NOMO-1 treated with DMSO at 0.1 percent for 48 hours (cell line): ENCODE data around the gene CALR3.

ENCODE experiments used
- DNase-seq: peaks from one replicate; lab custom pipeline; 2025; ENCODE audit not compliant: unreplicated experiment; lab: John Stamatoyannopoulos, UW

Gene CALR3

DNA sequence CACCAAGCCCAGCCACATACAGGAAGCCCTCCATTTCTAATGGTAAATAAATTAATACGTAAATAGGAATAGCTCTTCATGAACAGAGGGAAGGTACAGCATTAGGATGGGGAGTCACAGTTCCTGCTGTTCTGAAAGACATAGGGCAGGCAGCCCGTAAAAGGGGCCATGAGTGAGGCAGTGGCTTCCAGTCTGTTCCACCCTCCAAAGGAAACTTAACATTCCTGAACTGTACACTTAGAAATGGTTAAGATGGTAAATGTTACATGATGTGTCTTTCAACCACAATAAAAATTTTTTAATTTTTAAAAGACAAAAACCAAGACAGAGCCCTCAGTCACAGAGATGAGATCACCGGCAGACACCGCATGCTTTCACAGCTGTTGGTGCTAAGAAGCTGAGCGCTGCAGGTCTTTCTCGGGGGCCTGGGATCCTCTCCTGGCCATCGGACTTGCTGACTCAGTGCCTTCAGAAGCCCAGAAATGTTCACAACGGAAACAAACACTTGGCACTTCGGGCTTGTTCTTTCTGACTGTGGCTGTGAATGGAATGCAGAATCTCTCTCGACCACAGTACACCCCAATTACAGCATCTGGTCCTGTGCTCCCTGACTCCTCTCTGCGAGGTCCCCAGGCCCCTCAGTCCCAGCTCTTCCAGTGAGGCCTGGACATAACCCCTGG, 60.6 kb downstream of the CALR3 start:
- no peak for DNase-seq

DNA sequence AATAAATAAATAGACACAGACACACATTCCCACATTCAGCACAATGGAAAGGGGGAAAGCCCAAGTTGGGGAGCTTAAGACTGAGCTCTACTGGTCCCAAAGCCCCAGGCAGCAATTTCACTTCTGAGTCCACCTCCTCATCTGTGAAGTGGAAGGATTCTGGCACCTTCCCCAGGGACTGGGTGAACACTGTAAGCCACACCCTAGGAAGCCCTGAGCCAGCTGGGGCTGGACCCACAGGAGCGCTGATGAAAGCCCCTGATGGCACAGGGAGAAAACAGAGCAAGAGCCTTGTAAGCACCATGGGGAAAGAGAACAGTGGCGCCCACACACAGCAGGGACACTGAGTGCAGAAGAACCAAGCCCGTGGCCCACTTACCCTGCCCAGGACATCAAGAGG, 62.0 kb downstream of the CALR3 start:
- no peak for DNase-seq

DNA sequence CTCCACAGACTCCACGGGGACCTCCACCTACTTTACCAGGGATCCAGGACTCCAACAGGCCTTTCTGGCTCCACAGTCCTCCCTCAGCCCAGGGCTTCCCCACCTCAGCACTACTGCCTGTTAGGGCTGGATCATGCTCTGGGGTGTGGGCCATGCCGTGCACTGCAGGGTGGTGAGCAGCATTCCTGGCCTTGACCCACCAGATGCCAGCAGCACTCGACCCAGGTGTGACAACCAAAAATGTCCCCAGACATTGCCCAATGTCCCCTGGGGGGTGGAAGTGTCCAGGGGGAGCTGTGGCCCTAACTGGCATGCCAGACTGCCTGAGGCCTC, 66.2 kb downstream of the CALR3 start:
- DNase-seq = no peak

DNA sequence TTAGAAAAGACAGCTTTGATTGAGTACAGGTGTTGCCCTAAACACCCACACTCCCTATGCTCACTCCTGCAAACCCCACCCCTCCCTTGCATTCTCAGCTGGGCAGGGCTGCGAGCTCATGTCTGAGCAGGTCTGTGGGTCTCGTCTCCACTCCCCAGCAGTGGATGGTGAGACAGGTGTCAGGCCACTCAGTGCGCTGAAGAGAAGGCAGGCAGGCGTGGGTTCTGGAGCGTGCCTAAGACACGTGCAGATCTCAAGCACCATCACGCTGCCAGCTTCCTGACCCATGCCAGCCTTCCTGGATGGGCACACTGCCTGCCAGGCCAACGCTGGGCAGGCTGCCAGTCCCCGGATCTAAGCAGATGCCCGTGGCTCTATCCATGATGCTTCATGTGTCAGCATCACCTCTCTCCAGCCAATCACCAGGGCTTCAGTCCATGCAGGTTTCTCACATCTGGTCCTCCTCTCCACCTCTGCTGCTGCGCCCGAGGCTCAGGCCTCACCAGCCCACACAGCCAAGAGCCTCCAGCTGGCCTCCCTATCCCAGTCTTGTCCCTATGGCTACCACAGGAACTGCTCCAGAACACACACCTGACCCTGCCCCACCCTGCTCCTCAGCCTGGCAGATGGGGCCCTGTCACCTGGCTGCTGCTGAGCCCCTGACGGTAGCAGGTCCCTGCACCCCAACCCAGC, 66.8 kb downstream of the CALR3 start:
- DNase-seq = no peak
